Stimulated activated naive CD4-positive, alpha-beta T cell treated with Interleukin-2 at 50 U/mL for 16 hours (primary cell): ENCODE measurements around the gene LYRM7.
A peak's percentile ranks its signal among the peaks of the same experiment; 100 is the strongest.
"Not testable (repeated sequence)": the region's sequence is repeated elsewhere in the genome, so short reads cannot be mapped to it uniquely, and the experiment has no call there.

ENCODE experiments used
- DNase-seq: peaks from one replicate; lab custom pipeline; 2025; lab: John Stamatoyannopoulos, UW

LYRM7 gene

DNA sequence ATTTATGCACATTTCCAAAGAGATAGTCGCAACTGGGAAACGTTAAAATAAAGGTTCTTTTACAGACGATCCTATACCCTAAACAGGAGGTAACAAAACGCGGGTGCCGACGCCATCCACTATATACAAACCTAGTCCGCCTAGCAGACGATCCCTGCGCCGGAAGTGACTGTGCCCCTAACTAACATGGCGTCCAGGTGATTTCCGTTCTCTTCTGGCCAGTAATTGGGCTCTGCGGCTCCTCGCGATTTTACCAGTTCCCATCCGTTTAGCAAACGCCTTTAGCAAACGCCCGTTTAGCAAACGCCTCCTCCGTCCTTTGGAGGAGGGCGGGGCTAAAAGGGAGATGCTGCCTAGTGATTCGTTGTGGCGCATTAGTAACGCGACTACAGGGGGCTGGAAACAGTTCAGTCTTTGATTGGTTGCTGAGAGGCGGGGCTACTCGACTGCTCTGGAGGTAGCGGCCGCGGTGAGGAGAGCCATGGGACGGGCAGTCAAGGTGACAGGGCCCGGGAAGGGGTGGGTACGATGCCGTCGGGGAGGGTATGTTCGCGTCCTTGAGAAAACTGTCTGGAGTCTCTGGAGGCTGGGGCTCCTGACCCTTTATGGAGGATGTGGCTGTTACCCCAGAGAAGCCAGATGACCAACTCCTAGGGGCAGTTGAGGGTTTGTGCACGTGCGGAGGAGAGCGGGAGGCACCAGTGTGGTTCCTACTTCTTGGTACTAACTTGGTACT is at the start of gene LYRM7:
Gene LYRM7, plus strand, starts transcription at position 405 of the 736 bp plus-strand sequence. Its CDS starts 77 bp downstream, at position 482.
- peak; percentile 96 for DNase-seq

- DNase-seq: not testable (repeated sequence)
Measured at GRCh38 chr5:131127244-131127643, 43.5 kb upstream of the LYRM7 start.

- no peak for DNase-seq
Measured at GRCh38 chr5:131129306-131129705, 41.4 kb upstream of the LYRM7 start.

DNA sequence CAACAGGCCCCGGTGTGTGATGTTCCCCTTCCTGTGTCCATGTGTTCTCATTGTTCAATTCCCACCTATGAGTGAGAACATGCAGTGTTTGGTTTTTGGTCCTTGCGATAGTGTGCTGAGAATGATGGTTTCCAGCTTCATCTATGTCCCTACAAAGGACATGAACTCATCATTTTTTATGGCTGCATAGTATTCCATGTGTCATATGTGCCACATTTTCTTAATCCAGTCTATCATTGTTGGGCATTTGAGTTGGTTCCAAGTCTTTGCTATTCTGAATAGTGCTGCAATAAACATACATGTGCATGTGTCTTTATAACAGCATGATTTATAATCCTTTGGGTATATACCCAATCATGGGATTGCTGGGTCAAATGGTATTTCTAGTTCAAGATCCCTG is 37.7 kb upstream of the LYRM7 start:
- DNase-seq: not testable (repeated sequence)

GRCh38 chr5:131138406-131138805 is 32.3 kb upstream of the LYRM7 start:
- not testable (repeated sequence) for DNase-seq

DNA sequence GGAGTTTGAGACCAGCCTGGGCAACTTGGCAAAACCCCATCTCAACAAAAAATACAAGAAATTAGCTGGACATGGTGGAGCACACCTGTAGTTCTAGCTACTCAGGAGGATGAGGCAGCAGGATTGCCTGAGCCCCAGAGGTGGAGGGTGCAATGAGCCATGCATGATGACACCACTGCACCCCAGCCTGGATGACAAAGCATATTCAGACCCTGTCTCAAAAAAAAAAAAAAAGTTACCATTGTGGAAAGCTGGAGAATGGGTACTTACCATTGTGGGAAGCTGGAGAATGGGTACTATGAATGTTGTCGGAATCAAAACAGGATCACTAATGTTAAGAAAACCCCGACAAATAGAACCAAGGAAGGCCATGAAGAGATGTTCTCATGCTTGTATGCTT is 31.4 kb upstream of the LYRM7 start:
- no peak for DNase-seq

GRCh38 chr5:131142970-131143617 is 27.6 kb upstream of the LYRM7 start:
- no peak for DNase-seq

GRCh38 chr5:131147258-131147657 is 23.5 kb upstream of the LYRM7 start:
- no peak for DNase-seq

GRCh38 chr5:131148835-131149234 is 21.9 kb upstream of the LYRM7 start:
- no peak for DNase-seq

DNA sequence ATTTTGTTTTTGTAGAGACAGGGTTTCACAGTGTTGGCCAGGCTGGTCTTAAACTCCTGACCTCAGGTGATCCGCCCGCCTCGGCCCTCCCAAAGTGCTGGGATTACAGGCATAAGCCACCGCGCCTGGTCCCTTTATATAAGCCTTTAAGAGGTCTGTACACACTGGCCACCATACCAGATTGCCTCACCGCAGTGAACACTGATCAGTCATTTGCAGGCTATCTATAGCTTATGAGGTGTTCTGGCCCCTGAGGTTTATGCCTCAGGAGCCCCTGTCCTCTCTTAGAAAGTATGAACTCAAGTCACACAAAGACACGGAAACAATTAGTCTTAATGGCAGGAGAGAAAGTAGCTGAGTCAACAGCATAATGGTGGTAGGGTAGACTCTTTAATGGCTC is 20.3 kb upstream of the LYRM7 start:
- DNase-seq: no peak

- DNase-seq: no peak
Measured at GRCh38 chr5:131151216-131151615, 19.5 kb upstream of the LYRM7 start.

DNA sequence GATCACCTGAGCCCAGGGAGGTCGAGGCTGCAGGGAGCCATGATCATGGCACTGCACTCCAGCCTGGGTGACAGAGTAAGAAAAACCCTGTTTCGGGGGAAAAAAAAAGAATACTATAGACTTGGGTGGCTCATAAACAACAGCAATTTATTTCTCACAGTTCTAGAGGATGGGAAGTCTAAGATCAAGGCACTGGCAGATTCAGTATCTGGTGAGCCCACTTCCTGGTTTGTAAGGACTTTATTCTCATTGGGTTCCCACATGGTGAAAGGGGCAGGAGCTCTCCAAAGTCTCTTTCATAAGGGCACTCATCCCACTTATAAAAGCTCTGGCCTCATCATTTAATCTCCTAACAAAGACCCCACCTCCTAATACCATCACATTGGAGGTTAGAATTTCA is 14.4 kb upstream of the LYRM7 start:
- DNase-seq: no peak

GRCh38 chr5:131156957-131157356 is 13.8 kb upstream of the LYRM7 start:
- DNase-seq: no peak

- DNase-seq: no peak
Measured at GRCh38 chr5:131160134-131160533, 10.6 kb upstream of the LYRM7 start.

DNA sequence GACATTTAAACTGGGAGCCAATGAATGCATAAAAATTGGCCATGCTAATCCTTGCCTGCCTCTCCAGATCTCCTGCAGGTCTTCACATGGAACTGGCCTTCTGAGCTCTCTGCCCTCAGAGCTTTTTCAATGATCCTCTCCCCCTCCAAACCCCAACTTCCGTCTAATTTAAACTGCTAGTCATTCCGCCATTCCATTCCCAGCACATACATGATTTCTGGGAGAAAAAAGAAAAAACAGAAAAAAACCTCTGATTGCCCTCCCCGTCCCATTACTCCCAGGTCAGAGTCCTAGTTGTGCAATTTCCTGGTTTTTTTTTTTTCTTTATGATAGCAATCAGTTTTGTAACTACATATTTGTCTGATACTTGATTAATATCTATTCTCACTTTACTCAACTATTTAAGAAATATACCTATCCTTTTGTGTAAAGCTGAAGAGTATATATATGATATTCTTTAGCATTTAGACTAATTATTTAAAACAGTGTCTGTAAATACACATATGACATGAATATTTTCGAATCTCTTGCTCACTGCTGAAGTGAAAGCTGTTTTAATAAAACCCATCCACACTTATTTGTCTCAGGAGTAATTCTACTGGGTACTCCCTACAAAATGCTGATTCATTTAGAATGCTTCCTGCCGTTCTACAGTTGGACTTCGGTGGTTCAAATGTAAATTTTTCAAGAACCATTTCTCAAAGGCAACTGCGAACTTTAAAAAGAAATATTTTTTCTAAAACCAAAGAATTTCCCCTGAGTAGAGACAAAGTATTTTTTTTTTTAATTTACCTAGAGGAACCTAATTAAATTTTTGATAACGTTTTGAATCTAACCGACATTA is 7.2 kb upstream of the LYRM7 start:
- no peak for DNase-seq

- peak; percentile 59 for DNase-seq
Measured at GRCh38 chr5:131164191-131165118, 6.3 kb upstream of the LYRM7 start.

GRCh38 chr5:131165119-131165727 is 5.5 kb upstream of the LYRM7 start, which contains the start of gene HINT1:
Gene HINT1 (minus strand): TSS chr5:131165256. CDS start chr5:131165205, 51 bp downstream.
- peak; percentile 91 for DNase-seq

- no peak for DNase-seq
Measured at GRCh38 chr5:131167615-131168014, 3.1 kb upstream of the LYRM7 start.

- no peak for DNase-seq
Measured at GRCh38 chr5:131169810-131170539, 769 bp upstream of the LYRM7 start.

- DNase-seq: no peak
Measured at GRCh38 chr5:131171276-131171810, 599 bp downstream of the LYRM7 start.
